GM12872 (cell line): Measurements from ENCODE around the gene HSP90AA1.

Source experiments
- CTCF ChIP-seq: IDR thresholded peaks from 3 replicates; pipeline ENCODE4 v1.5.1; 2011; ENCODE audit warnings: low read depth, mild to moderate bottlenecking, low read length, moderate library complexity; ENCODE audit not compliant: insufficient read depth

The HSP90AA1 gene

GRCh38 chr14:102046337-102047278 lies 40.2 kb downstream of the HSP90AA1 start:
- TF ChIP-seq CTCF: peak; percentile 40

GRCh38 chr14:102044566-102044965 lies 42.3 kb downstream of the HSP90AA1 start:
- TF ChIP-seq CTCF: no peak

GRCh38 chr14:102043251-102044025 lies 43.4 kb downstream of the HSP90AA1 start:
- TF ChIP-seq CTCF: no peak

GRCh38 chr14:102042699-102043098 lies 44.1 kb downstream of the HSP90AA1 start:
- no peak for TF ChIP-seq CTCF

- TF ChIP-seq CTCF: no peak
Observed at GRCh38 chr14:102040153-102040552, 46.7 kb downstream of the HSP90AA1 start.

- TF ChIP-seq CTCF: no peak
Observed at GRCh38 chr14:102039157-102039556, 47.7 kb downstream of the HSP90AA1 start.

- TF ChIP-seq CTCF: no peak
Observed at GRCh38 chr14:102037686-102038085, 49.2 kb downstream of the HSP90AA1 start.
